Testis (tissue), 3 donors: Measurements from ENCODE around the gene HOOK2. TPM values are rescaled to one million over a fixed set of nuclear protein-coding genes. Genes with fewer than 3 reads are reported as not detected.
A peak's percentile ranks its signal among the peaks of the same experiment; 100 is the strongest.

Experiments
- DNase-seq: peaks from one replicate; pipeline ENCODE4 v3.0.0-alpha.2; 2019
- H3K27ac ChIP-seq, 2 donors: fragments of 200-600 bp; sonication (generic); one replicate each; pipeline ENCODE4 v1.5.1; 2019
- H3K27me3 ChIP-seq: fragments of 200-600 bp; sonication (generic); one replicate; pipeline ENCODE4 v1.5.1; 2019
- H3K36me3 ChIP-seq: fragments of 200-600 bp; sonication (generic); one replicate; pipeline ENCODE4 v1.5.1; 2017; ENCODE audit warnings: low read depth; ENCODE audit errors: missing control alignments
- H3K4me1 ChIP-seq: fragments of 200-600 bp; sonication (generic); one replicate; pipeline ENCODE4 v1.5.1; 2019
- H3K4me3 ChIP-seq, 2 donors: fragments of 200-600 bp; sonication (generic); one replicate each; pipeline ENCODE4 v1.5.1; 2017 to 2019
- H3K9me3 ChIP-seq: fragments of 200-600 bp; sonication (generic); one replicate; pipeline ENCODE4 v1.5.1; 2017
- CTCF ChIP-seq, 3 experiments: fragments of 450-650 bp in 2 of 3; fragments of 200-600 bp in 1 of 3; sonication (generic) in 1 of 3; IDR thresholded peaks; one replicate each; pipeline ENCODE4 v1.5.1; 2016 to 2019; ENCODE audit warnings: antibody characterized with exemption in 3 of 3, mild to moderate bottlenecking in 2 of 3, moderate library complexity in 1 of 3
- POLR2A ChIP-seq: fragments of 450-650 bp; IDR thresholded peaks from one replicate; pipeline ENCODE4 v1.6.1; 2017; ENCODE audit warnings: antibody characterized with exemption, mild to moderate bottlenecking, moderate library complexity
- WGBS, 2 donors: methylation state at CpG; one replicate each; pipeline ENCODE4 v1.1.5; 2018; 5-methylcytosine and 5-hydroxymethylcytosine counted together
- intact Hi-C: fragments of 100-400 bp; cut with DNase I; formaldehyde crosslinking; loops from one replicate; pipeline ENCODE4 v1.15.1; 2023; ENCODE audit warnings: low total_unique reads
- polyA plus RNA-seq: library from polyadenylated mRNA; stranded (reverse); fragments of 350-450 nt; fragmentation: Illumina TruSeq; extraction: RNeasy Lipid Tissue Mini Kit (QIAGEN cat#74804); gene quantifications from one replicate; pipeline ENCODE4 v1.2.3, GENCODE V29; 2014; ENCODE audit warnings: low read depth, low replicate concordance; ENCODE audit not compliant: insufficient read depth
- total RNA-seq, 2 donors: library from RNA; depleted of rRNA; stranded (reverse); fragments of >200 nt; gene quantifications; one replicate each; pipeline ENCODE4 v1.2.3, GENCODE V29; 2016

The HOOK2 gene
- total and polyA plus RNA-seq, 3 donors from 2014 or later, result 30.0 to 63.4 (median 54.4) TPM

- WGBS, 2 donors, result 50 to 52% methylated on average over 10 of the region's 10 CpGs
- no peaks in the 10 kb centered on the region for H3K9me3 ChIP-seq
- no peak for TF ChIP-seq POLR2A
- no peak for TF ChIP-seq CTCF (IDR thresholded peaks at IDR 0.05)
- H3K36me3 ChIP-seq, result no peaks in the 10 kb centered on the region
- intact Hi-C loops, result no loop called here
- no peaks in the 10 kb centered on the region for H3K27me3 ChIP-seq
- no peak overlapping the region for H3K4me3 ChIP-seq
- H3K4me1 ChIP-seq, result peaks cover 68% of the 10 kb centered on the region
- no peak for DNase-seq
- H3K27ac ChIP-seq, result peak overlapping the region; percentile 93 to 98
Measured at GRCh38 chr19:12787458-12787857, 12.1 kb upstream of the HOOK2 start.

GRCh38 chr19:12786952-12787351 lies 11.6 kb upstream of the HOOK2 start:
- Histone ChIP-seq H3K36me3 (no peaks in the 10 kb centered on the region), H3K9me3 (no peaks in the 10 kb centered on the region), H3K4me1 (peaks cover 68% of the 10 kb centered on the region), H3K4me3 (no peak overlapping the region), H3K27ac (peak overlapping the region; percentile 93 to 98), H3K27me3 (no peaks in the 10 kb centered on the region)
- 70 to 74% methylated on average over 3 of the region's 3 CpGs for WGBS, 2 donors
- TF ChIP-seq POLR2A, result no peak
- no peak for TF ChIP-seq CTCF (IDR thresholded peaks at IDR 0.05)
- intact Hi-C loops, result no loop called here
- peak; percentile 44 for DNase-seq

GRCh38 chr19:12786141-12786870 lies 11.0 kb upstream of the HOOK2 start:
- peak; percentile 64 for DNase-seq
- WGBS, 2 donors, result 49 to 62% methylated on average over 5 to 17 of the region's 18 CpGs
- TF ChIP-seq POLR2A, result no peak
- no peak for TF ChIP-seq CTCF (IDR thresholded peaks at IDR 0.05)
- intact Hi-C loops, result no loop called here
- H3K4me1 ChIP-seq, result peaks cover 68% of the 10 kb centered on the region
- H3K27me3 ChIP-seq, result no peaks in the 10 kb centered on the region
- no peak overlapping the region for H3K4me3 ChIP-seq
- no peaks in the 10 kb centered on the region for H3K36me3 ChIP-seq
- peak overlapping the region; percentile 93 to 98 for H3K27ac ChIP-seq
- H3K9me3 ChIP-seq, result no peaks in the 10 kb centered on the region

- Histone ChIP-seq H3K4me3 (no peak overlapping the region), H3K27me3 (no peaks in the 10 kb centered on the region), H3K27ac (peak overlapping the region; percentile 93 to 98), H3K4me1 (peaks cover 61% of the 10 kb centered on the region), H3K9me3 (no peaks in the 10 kb centered on the region), H3K36me3 (no peaks in the 10 kb centered on the region)
- peak; percentile 23 for DNase-seq
- intact Hi-C loops, result no loop called here
- 70 to 83% methylated on average over 3 to 4 of the region's 4 CpGs for WGBS, 2 donors
- TF ChIP-seq CTCF (IDR thresholded peaks at IDR 0.05) (no peak), POLR2A (no peak)
Measured at GRCh38 chr19:12785431-12786031, 10.2 kb upstream of the HOOK2 start.
